Kidney epithelial cell (primary cell): Measurements from ENCODE around the gene ING1. TPM values are rescaled to one million over a fixed set of nuclear protein-coding genes. Genes with fewer than 3 reads are reported as not detected.

Source experiments
- DNase-seq: peaks from one replicate; pipeline ENCODE4 v3.0.0-alpha.2; 2010; ENCODE audit warnings: low read depth
- H3K27me3 ChIP-seq: 2 replicates; pipeline ENCODE4 v1.6.0; 2011; ENCODE audit warnings: low read length; ENCODE audit not compliant: control insufficient read depth, insufficient read depth
- H3K36me3 ChIP-seq: 2 replicates; pipeline ENCODE4 v1.5.1; 2011; ENCODE audit warnings: low read length; ENCODE audit not compliant: control insufficient read depth, insufficient read depth
- H3K4me3 ChIP-seq: 2 replicates; pipeline ENCODE4 v1.5.1; 2011; ENCODE audit warnings: low read depth, mild to moderate bottlenecking, control low read depth, low read length
- CTCF ChIP-seq: IDR thresholded peaks from 2 replicates; pipeline ENCODE4 v1.5.1; 2011; ENCODE audit warnings: mild to moderate bottlenecking, moderate library complexity, low read length, control low read depth, inconsistent platforms; ENCODE audit not compliant: insufficient read depth, poor library complexity, severe bottlenecking
- total RNA-seq: library from RNA; depleted of rRNA; stranded (reverse); fragments of >200 nt; gene quantifications from 2 replicates; pipeline ENCODE4 v1.2.3, GENCODE V29; 2015

The ING1 gene
- total RNA-seq, 1 donor from 2014 or later = 12.6 TPM

GRCh38 chr13:110767476-110767875, 54.0 kb downstream of the ING1 start:
- Histone ChIP-seq H3K36me3 (no peaks in the 10 kb centered on the region), H3K27me3 (peaks cover 2% of the 10 kb centered on the region), H3K4me3 (no peak overlapping the region)
- DNase-seq = no peak
- no peak for TF ChIP-seq CTCF

- TF ChIP-seq CTCF = no peak
- no peaks in the 10 kb centered on the region for H3K36me3 ChIP-seq
- peaks cover 2% of the 10 kb centered on the region for H3K27me3 ChIP-seq
- no peak overlapping the region for H3K4me3 ChIP-seq
- no peak for DNase-seq
These were observed 55.6 kb downstream of the ING1 start for GRCh38 chr13:110769097-110769496.

- H3K27me3 ChIP-seq = no peaks in the 10 kb centered on the region
- no peak for TF ChIP-seq CTCF
- no peak overlapping the region for H3K4me3 ChIP-seq
- no peak for DNase-seq
- no peaks in the 10 kb centered on the region for H3K36me3 ChIP-seq
These were observed 57.2 kb downstream of the ING1 start for GRCh38 chr13:110770678-110771077.

GRCh38 chr13:110771194-110771593, 57.7 kb downstream of the ING1 start:
- Histone ChIP-seq H3K36me3 (no peaks in the 10 kb centered on the region), H3K27me3 (no peaks in the 10 kb centered on the region), H3K4me3 (no peak overlapping the region)
- no peak for TF ChIP-seq CTCF
- DNase-seq = peak; percentile 28

- DNase-seq = no peak
- TF ChIP-seq CTCF = no peak
- Histone ChIP-seq H3K4me3 (no peak overlapping the region), H3K27me3 (no peaks in the 10 kb centered on the region), H3K36me3 (no peaks in the 10 kb centered on the region)
These were observed 58.8 kb downstream of the ING1 start for GRCh38 chr13:110772091-110772984.

Other genes starting within 250 kb of the ING1 start
- 3.4 and 7.4 TPM in 2 replicates for gene RAB20, start 152.0 kb upstream of the ING1 start, total RNA-seq
- gene NAXD, start 98.2 kb upstream of the ING1 start, total RNA-seq = 25.6 and 27.9 TPM in 2 replicates
- gene CARS2, start 7.6 kb upstream of the ING1 start, total RNA-seq = 66.7 and 73.6 TPM in 2 replicates
- gene ANKRD10, start 201.4 kb downstream of the ING1 start, total RNA-seq = 72.4 and 81.9 TPM in 2 replicates